GM23248 (cell line): ENCODE data around the gene SPATA9. TPM values are rescaled to one million over a fixed set of nuclear protein-coding genes. Genes with fewer than 3 reads are reported as not detected.

Source experiments
- DNase-seq: peaks from one replicate; pipeline ENCODE4 v3.0.0-alpha.2; 2015
- H2AFZ ChIP-seq: fragments of 200-600 bp; sonication (generic); 2 replicates; pipeline ENCODE4 v1.6.1; 2016; ENCODE audit warnings: antibody characterized with exemption
- H3F3A ChIP-seq: fragments of 200-600 bp; sonication (generic); 2 replicates; pipeline ENCODE4 v1.6.1; 2016; ENCODE audit warnings: mild to moderate bottlenecking, antibody characterized with exemption, mixed run types; ENCODE audit not compliant: insufficient read depth
- H3K27ac ChIP-seq: fragments of 200-600 bp; sonication (generic); 2 replicates; pipeline ENCODE4 v1.5.1; 2016; ENCODE audit warnings: mild to moderate bottlenecking
- H3K27me3 ChIP-seq: fragments of 200-600 bp; sonication (generic); replicated peaks from 2 replicates; pipeline ENCODE4 v1.6.1; 2016; ENCODE audit warnings: mild to moderate bottlenecking; ENCODE audit not compliant: insufficient read depth
- H3K36me3 ChIP-seq: fragments of 200-600 bp; sonication (generic); 2 replicates; pipeline ENCODE4 v1.6.1; 2016; ENCODE audit warnings: low read depth, mild to moderate bottlenecking
- H3K4me1 ChIP-seq: fragments of 200-600 bp; sonication (generic); 2 replicates; pipeline ENCODE4 v1.6.1; 2016; ENCODE audit warnings: mild to moderate bottlenecking; ENCODE audit not compliant: insufficient read depth
- H3K4me2 ChIP-seq: fragments of 200-600 bp; sonication (generic); one replicate; pipeline ENCODE4 v1.6.1; 2016; ENCODE audit warnings: mild to moderate bottlenecking; ENCODE audit not compliant: unreplicated experiment
- H3K4me3 ChIP-seq: fragments of 200-600 bp; sonication (generic); 2 replicates; pipeline ENCODE4 v1.5.1; 2016; ENCODE audit warnings: mild to moderate bottlenecking
- H3K79me2 ChIP-seq: fragments of 200-600 bp; sonication (generic); 2 replicates; pipeline ENCODE4 v1.6.1; 2016; ENCODE audit warnings: mild to moderate bottlenecking; ENCODE audit not compliant: insufficient read depth
- H3K9ac ChIP-seq: fragments of 200-600 bp; sonication (generic); 2 replicates; pipeline ENCODE4 v1.6.1; 2016; ENCODE audit warnings: mild to moderate bottlenecking
- H3K9me2 ChIP-seq: fragments of 200-600 bp; sonication (generic); 2 replicates; pipeline ENCODE4 v1.6.1; 2016; ENCODE audit warnings: mixed run types, mild to moderate bottlenecking, moderate library complexity; ENCODE audit not compliant: insufficient read depth
- H3K9me3 ChIP-seq: fragments of 200-600 bp; sonication (generic); one replicate; pipeline ENCODE4 v1.6.1; 2017; ENCODE audit warnings: low read depth
- H4K20me1 ChIP-seq: fragments of 200-600 bp; sonication (generic); 2 replicates; pipeline ENCODE4 v1.6.0; 2016; ENCODE audit not compliant: insufficient read depth
- EZH2 ChIP-seq: fragments of 200-600 bp; sonication (generic); IDR thresholded peaks from 2 replicates; pipeline ENCODE4 v1.6.1; 2018; ENCODE audit warnings: antibody characterized with exemption, mild to moderate bottlenecking; ENCODE audit not compliant: insufficient read depth, poor library complexity, severe bottlenecking
- EZH2phosphoT487 ChIP-seq: fragments of 200-600 bp; sonication (generic); IDR thresholded peaks from 2 replicates; pipeline ENCODE4 v1.6.1; 2018; ENCODE audit warnings: antibody characterized with exemption, moderate library complexity, mild to moderate bottlenecking, low read depth; ENCODE audit not compliant: insufficient read depth
- WGBS, 2 experiments: methylation state at CpG; one replicate each; pipeline ENCODE4 v1.1.6; 2015 to 2017; ENCODE audit warnings: low lambda C conversion rate in 2 of 2, low coverage in 1 of 2; ENCODE audit errors: missing lambda C conversion rate in 2 of 2; 5-methylcytosine and 5-hydroxymethylcytosine counted together
- in situ Hi-C: fragments of 300-500 bp; cut with MboI; formaldehyde crosslinking; loops from 2 replicates; pipeline ENCODE4 v1.15.0; 2020
- polyA plus RNA-seq: library from polyadenylated mRNA; unstranded; fragments of >200 nt; fragmentation: Nextera tagmentation; extraction: Ambion mirVana; gene quantifications from 2 replicates; pipeline ENCODE4 v1.2.1, GENCODE V29; 2016
- total RNA-seq: library from RNA; depleted of rRNA; stranded (reverse); fragments of >200 nt; shearing (Covaris generic); gene quantifications from 2 replicates; pipeline ENCODE4 v1.2.3, GENCODE V29; 2014

Gene SPATA9
- total and polyA plus RNA-seq, 2 experiments from 2014 or later: 0.22 to 0.96 TPM

- Histone ChIP-seq H3K9me3 (no peaks in the 10 kb centered on the region), H3K36me3 (no peaks in the 10 kb centered on the region), H3K79me2 (no peaks in the 10 kb centered on the region), H3K27me3 (no peaks in the 10 kb centered on the region), H3K9me2 (no peaks in the 10 kb centered on the region), H4K20me1 (no peaks in the 10 kb centered on the region), H3K27ac (no peak overlapping the region), H3K4me2 (no peak overlapping the region), H3K9ac (no peak overlapping the region), H3F3A (no peaks in the 10 kb centered on the region), H3K4me1 (peaks cover 7% of the 10 kb centered on the region), H3K4me3 (no peak overlapping the region), H2AFZ (no peak overlapping the region)
- TF ChIP-seq EZH2: no peak
- TF ChIP-seq EZH2phosphoT487: no peak
- 93% methylated on average over 2 of the region's 2 CpGs for WGBS, 2 experiments
- in situ Hi-C loops: loop anchor here (10.0 kb wide), 1 partner anchor 185 kb away; no protein-coding TSS in a partner anchor
- DNase-seq: no peak
Observed at GRCh38 chr5:95660060-95660459, 22.7 kb downstream of the SPATA9 start.

DNA sequence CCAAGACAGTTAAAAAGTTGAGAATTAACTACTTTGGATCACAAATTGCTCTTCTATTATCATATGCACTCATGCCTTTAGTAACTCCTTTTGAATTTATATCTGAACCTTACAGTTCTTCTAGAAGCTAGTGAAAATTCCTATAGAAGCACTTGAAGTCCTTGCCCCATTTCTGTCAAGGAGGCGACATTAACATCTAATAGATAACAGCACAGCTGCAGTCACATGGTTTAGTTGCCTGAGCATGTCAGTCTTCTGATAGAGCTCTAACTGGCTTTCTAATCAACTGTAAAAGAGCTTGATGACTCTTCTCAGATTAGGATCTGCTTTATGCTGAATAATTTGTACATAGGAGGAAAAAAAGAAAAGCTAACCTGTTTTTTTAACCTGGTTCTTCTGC is 27.2 kb downstream of the SPATA9 start:
- H3K9me2 ChIP-seq: no peaks in the 10 kb centered on the region
- no peaks in the 10 kb centered on the region for H4K20me1 ChIP-seq
- DNase-seq: no peak
- TF ChIP-seq EZH2: no peak
- H2AFZ ChIP-seq: no peak overlapping the region
- no peak overlapping the region for H3K4me2 ChIP-seq
- H3K9ac ChIP-seq: no peak overlapping the region
- in situ Hi-C loops: no loop called here
- H3K4me3 ChIP-seq: no peak overlapping the region
- no peaks in the 10 kb centered on the region for H3K27me3 ChIP-seq
- H3K9me3 ChIP-seq: no peaks in the 10 kb centered on the region
- no peak overlapping the region for H3K27ac ChIP-seq
- H3K36me3 ChIP-seq: no peaks in the 10 kb centered on the region
- no peaks in the 10 kb centered on the region for H3K79me2 ChIP-seq
- 75 to 81% methylated on average over 1 of the region's 1 CpG for WGBS, 2 experiments
- H3F3A ChIP-seq: no peaks in the 10 kb centered on the region
- H3K4me1 ChIP-seq: no peaks in the 10 kb centered on the region

DNA sequence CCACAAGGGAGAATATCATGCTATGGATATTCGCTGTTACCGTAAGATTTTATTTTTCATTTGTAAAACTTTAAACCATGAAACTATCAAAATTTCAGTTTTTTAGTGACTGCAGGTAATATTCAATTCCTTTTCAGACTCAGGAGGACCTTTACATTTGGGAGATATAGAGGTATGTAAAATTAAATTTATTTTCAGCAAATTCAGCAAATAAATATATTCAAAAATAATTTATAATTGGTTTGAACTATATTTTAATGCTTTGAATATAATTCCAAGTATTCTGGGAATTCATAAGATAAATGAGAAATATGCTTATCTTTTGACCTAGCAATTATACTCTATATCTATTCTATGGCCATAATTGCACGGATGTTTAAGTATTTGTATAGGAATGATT is 28.6 kb downstream of the SPATA9 start:
- TF ChIP-seq EZH2phosphoT487: no peak
- TF ChIP-seq EZH2: no peak
- no peak for DNase-seq
- H3K4me3 ChIP-seq: no peak overlapping the region
- no peaks in the 10 kb centered on the region for H3K36me3 ChIP-seq
- no peaks in the 10 kb centered on the region for H3K9me3 ChIP-seq
- H3K9me2 ChIP-seq: no peaks in the 10 kb centered on the region
- H2AFZ ChIP-seq: no peak overlapping the region
- no peaks in the 10 kb centered on the region for H3K4me1 ChIP-seq
- no peak overlapping the region for H3K4me2 ChIP-seq
- H3K27ac ChIP-seq: no peak overlapping the region
- H3K79me2 ChIP-seq: no peaks in the 10 kb centered on the region; the same call in 1 of the 2 replicates
- H3K9ac ChIP-seq: no peak overlapping the region
- WGBS, 2 experiments: 83 to 85% methylated on average over 3 of the region's 3 CpGs
- H4K20me1 ChIP-seq: no peaks in the 10 kb centered on the region
- in situ Hi-C loops: no loop called here
- no peaks in the 10 kb centered on the region for H3F3A ChIP-seq
- no peaks in the 10 kb centered on the region for H3K27me3 ChIP-seq

GRCh38 chr5:95652849-95653248 is 29.9 kb downstream of the SPATA9 start:
- Histone ChIP-seq H3K9ac (no peak overlapping the region), H3K4me1 (no peaks in the 10 kb centered on the region; the same call in 1 of the 2 replicates), H4K20me1 (no peaks in the 10 kb centered on the region), H3K36me3 (no peaks in the 10 kb centered on the region), H3K4me2 (no peak overlapping the region), H3K9me3 (no peaks in the 10 kb centered on the region), H3K27ac (no peak overlapping the region), H3K79me2 (no peaks in the 10 kb centered on the region; the same call in 1 of the 2 replicates), H2AFZ (no peak overlapping the region), H3K9me2 (no peaks in the 10 kb centered on the region), H3F3A (peaks cover under 1% of the 10 kb centered on the region; the same call in 1 of the 2 replicates), H3K4me3 (no peak overlapping the region), H3K27me3 (no peaks in the 10 kb centered on the region)
- 55 to 60% methylated on average over 1 of the region's 1 CpG for WGBS, 2 experiments
- no peak for TF ChIP-seq EZH2phosphoT487
- TF ChIP-seq EZH2: no peak
- no peak for DNase-seq
- in situ Hi-C loops: no loop called here
